PC-9 (cell line): Measurements from ENCODE around the gene TCF3.

ENCODE experiments used
- CTCF ChIP-seq: fragments of 200-600 bp; sonication (generic); conservative IDR thresholded peaks from 2 replicates; pipeline ENCODE4 v1.6.1; 2017; ENCODE audit warnings: mixed run types, antibody characterized with exemption, mild to moderate bottlenecking, moderate library complexity
- EZH2 ChIP-seq: fragments of 200-600 bp; sonication (generic); IDR thresholded peaks from 2 replicates; pipeline ENCODE4 v1.8.0; 2017; ENCODE audit warnings: antibody characterized with exemption, low read depth

GRCh38 chr19:1630012-1630411 is 22.4 kb downstream of the TCF3 start:
- no peak for TF ChIP-seq CTCF
- no peak for TF ChIP-seq EZH2
